ENCODE measurements around the gene PKD1L1.
"Not testable (repeated sequence)": the region's sequence is repeated elsewhere in the genome, so short reads cannot be mapped to it uniquely, and the experiment has no call there.

Gene PKD1L1, protein sequence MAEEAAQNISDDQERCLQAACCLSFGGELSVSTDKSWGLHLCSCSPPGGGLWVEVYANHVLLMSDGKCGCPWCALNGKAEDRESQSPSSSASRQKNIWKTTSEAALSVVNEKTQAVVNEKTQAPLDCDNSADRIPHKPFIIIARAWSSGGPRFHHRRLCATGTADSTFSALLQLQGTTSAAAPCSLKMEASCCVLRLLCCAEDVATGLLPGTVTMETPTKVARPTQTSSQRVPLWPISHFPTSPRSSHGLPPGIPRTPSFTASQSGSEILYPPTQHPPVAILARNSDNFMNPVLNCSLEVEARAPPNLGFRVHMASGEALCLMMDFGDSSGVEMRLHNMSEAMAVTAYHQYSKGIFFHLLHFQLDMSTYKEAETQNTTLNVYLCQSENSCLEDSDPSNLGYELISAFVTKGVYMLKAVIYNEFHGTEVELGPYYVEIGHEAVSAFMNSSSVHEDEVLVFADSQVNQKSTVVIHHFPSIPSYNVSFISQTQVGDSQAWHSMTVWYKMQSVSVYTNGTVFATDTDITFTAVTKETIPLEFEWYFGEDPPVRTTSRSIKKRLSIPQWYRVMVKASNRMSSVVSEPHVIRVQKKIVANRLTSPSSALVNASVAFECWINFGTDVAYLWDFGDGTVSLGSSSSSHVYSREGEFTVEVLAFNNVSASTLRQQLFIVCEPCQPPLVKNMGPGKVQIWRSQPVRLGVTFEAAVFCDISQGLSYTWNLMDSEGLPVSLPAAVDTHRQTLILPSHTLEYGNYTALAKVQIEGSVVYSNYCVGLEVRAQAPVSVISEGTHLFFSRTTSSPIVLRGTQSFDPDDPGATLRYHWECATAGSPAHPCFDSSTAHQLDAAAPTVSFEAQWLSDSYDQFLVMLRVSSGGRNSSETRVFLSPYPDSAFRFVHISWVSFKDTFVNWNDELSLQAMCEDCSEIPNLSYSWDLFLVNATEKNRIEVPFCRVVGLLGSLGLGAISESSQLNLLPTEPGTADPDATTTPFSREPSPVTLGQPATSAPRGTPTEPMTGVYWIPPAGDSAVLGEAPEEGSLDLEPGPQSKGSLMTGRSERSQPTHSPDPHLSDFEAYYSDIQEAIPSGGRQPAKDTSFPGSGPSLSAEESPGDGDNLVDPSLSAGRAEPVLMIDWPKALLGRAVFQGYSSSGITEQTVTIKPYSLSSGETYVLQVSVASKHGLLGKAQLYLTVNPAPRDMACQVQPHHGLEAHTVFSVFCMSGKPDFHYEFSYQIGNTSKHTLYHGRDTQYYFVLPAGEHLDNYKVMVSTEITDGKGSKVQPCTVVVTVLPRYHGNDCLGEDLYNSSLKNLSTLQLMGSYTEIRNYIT (N-terminal part only)

DNA sequence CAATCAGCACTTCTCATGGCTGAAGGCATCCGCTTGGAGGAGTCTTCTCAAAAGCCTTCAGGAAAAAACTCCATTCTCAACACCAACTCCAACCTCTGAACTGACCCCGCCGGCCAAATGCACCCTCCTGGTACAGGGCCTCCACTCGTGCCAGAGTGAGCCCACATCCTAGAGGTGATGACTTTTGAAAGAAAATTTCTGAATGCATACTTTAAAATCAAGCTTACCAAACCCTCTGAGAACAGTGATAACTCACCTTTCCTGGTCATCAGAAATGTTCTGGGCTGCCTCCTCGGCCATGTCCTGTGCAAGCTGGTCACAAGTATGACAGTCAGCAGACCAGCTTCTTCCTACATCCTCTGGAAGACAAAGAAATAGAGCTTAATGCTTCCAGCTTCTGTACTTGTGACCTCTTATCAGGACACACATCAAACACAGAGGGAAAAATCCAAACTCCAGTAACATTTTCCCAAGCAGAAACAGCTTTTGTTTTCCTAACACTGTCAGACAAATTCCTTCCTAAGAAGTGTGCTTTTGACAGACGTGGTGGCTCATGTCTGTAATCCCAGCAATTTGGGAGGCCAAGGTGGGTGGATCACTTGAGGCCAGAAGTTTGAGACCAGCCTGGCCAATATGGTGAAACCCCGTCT, at the start of gene PKD1L1:
Gene PKD1L1, minus strand, starts transcription at position 326 of the 650 bp plus-strand sequence. Its CDS starts 26 bp downstream, at position 300.
- DNase-seq: no peak

DNA sequence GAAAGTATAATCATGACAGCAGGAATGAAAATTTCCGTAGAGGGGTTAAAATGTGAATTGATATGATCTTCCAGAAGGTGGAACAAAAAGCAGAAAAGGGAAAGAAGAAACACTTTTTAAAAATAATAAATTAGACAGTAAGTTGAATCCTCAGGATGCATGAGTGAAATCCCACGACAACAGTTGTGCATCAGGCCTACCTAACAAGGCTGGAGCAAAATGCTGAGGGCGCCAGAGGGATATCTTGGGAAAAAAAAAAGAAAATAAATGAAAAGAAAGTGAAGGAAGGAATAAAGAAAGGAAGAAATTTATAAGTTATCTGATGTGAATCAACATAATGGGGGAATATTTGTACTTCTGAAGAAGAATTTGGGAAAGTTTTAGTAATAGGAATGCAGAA, 44.2 kb upstream of the PKD1L1 start:
- no peak for DNase-seq

- peak; percentile 91 for DNase-seq
These were observed 43.6 kb upstream of the PKD1L1 start for GRCh38 chr7:47991741-47992311.

DNA sequence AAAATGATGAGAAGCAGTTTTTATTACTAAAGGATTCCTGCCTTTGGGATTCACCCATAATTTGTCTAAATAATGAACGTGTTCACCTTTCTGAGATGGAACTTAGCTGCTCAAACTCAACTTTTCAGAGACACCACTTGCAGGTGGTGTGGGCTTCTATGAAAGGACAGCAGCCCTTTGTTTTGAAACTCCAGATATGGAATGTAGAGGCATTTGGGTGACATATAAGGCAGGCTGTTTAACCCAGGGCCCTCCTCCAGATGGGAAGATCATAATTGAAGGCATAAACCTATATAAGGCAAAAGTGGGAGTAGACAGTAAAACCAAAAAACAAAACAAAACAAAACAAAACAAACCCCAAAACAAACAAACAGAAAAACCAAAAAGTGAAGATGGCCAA, 43.0 kb upstream of the PKD1L1 start:
- no peak for DNase-seq

DNA sequence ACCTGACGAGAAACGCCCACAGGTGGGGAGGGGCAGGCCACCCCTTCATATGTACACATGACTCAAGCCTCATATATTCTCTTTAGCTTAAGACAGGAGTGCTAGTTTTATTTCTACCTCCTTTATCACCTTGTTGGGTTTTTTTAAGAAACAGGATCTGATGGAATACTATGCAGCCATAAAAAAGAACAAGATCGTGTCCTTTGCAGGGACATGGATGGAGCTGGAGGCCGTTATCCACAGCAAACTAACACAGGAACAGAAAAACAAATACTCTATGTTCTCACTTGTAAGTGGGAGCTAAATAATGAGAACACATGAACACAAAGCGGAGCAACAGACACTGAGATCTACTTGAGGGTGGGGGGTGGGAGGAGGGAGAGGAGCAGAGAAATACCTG, 42.3 kb upstream of the PKD1L1 start:
- no peak for DNase-seq

- not testable (repeated sequence) for DNase-seq
These were observed 41.5 kb upstream of the PKD1L1 start for GRCh38 chr7:47989607-47990400.

- DNase-seq: no peak
These were observed 40.5 kb upstream of the PKD1L1 start for GRCh38 chr7:47988496-47989386.

GRCh38 chr7:47982610-47983009, 34.3 kb upstream of the PKD1L1 start:
- no peak for DNase-seq

GRCh38 chr7:47980648-47981047, 32.4 kb upstream of the PKD1L1 start:
- not testable (repeated sequence) for DNase-seq

GRCh38 chr7:47979832-47980181, 31.5 kb upstream of the PKD1L1 start:
- DNase-seq: no peak

- DNase-seq: peak; percentile 95
These were observed 31.0 kb upstream of the PKD1L1 start, which contains the start of gene HUS1 for GRCh38 chr7:47979145-47979831. HUS1 (minus strand) TSS chr7:47979615; CDS start chr7:47979519, 96 bp downstream.

- no peak for DNase-seq
These were observed 30.5 kb upstream of the PKD1L1 start for GRCh38 chr7:47978790-47979144.

DNA sequence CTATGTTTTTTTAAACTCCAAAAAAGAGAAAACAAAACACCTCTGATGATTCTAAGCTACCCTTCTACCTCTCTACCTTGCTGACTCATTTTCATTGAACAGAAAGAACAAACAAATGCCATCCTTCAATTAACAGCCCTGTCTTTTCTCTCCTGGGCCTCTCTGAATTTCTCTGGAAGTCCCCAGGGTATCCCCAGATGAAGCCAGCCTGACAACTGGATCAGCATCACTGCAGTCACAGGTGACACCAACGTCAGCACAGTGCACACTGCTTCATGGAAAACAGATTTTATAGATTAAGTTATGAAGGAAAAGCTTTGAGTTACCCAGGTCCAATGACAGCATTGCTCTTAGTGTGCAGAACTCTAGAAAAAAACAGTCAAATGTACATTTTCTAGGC, 25.5 kb upstream of the PKD1L1 start:
- DNase-seq: no peak

DNA sequence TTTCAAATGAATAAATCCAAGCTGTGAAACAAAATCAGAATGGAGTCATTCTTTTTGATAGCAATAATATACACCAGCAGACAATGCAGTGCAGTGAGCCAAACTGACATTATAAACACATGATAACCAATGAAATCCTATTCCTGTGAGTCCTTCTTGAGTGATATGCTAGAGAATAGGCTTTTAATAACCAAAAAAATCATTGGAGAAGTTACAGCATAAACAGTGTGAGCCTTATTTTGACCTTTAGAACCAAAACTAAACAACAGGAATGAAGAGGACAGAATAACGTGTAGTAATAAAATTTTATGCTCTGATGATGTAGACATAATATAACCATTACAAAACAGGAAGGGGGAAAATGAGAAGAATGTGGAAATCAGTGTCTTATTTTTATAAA, 22.5 kb upstream of the PKD1L1 start:
- no peak for DNase-seq

DNA sequence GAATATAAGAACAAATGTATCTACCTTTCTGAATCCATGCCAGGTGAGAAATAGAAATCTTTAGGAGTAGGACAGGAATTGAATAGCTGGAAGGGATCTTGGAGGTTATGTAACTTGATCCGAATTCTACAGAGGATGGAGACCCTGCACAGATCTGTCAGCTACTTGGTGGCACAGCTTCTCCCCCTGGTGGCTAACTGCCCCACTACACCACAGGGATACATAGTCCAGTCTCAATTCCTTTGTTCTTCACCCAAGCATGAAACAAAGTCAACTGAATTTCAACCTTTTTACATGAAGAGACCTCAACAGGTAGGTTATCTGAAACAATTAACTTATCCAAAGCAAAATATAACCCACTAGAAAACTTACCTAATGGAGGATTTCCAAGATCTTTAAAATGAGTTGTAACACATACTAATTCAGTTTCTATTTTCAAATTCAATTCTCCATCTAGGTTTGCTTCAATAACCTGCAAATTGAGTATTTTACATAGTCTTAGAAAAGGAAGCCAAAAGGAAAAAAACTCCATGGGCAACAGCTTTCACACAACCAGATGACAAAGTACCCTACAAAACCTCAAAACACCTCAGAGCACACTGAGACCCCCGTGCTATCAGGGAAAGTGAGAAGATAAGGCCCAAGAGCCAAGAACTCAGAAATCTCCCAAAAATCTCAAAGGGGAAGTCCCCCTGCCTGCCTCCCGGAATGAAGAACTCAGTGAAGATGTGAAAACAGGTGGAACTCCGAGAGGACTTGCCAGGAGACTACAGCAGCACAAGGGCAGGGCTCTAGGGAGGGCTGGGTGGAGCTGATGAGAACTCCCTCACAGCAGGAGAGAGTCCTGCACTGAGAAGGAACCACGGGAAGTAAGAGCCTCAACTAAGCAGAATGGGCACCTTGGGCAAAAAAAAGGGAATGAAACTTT, 20.8 kb upstream of the PKD1L1 start:
- peak; percentile 48 for DNase-seq

DNA sequence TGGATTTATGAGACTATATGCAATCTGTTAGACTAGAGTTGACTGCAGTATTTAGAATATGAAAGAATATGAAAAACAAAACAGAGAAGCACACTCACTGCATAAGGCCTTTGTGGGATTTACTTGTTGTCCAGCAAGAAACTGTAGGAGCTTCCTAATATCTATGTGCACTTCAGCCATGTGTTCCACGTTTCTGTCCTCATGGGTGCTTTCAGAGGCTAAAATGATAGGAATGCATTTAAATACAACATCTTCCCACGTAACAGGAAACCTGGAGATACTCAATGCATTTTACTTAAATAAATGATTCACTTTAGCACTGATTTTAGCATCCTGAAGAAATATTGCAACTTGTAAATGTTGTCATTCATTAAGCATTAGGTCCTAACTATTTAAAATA, 19.4 kb upstream of the PKD1L1 start:
- DNase-seq: no peak

DNA sequence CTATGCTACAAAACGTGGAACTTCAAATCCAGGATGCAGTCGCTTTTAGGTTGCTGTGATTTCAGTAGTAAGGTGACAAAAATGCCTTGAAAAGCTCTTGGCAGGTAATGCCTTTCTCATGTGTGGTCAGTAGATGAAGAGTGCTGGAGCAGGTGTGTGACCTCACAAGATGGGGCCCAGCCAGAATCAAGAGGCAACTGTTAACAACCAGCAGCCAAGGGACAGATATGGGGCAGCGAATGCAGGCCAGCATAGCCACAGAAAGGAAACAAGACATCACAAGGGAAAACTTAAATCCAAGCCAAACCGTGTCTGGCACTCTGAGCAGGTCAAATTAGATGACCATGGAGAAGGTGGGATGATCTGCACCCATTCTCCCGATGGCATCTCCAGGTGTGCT, 18.9 kb upstream of the PKD1L1 start:
- no peak for DNase-seq

DNA sequence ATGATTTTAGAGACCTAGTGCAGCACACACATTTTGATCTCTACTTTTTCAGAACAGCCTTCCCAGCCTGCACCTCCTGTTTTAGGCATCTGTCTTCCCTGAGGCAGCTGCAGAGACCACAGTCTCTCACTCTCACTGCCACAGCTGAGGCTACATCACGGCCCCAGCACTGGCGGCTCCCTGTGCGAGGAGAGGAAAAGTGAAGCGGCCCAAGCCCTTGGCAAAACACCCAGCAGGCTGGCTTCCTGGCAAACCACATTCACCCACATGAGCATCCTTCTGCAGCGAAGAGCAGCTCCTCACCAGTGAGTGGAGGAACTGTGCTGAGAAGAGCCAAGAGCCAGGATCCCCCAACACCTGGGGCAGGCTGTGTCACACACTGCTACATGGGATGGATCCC, 17.2 kb upstream of the PKD1L1 start:
- no peak for DNase-seq

Measured in activated CD4-positive, alpha-beta T cell treated with anti-CD3 and anti-CD28 coated beads, Interleukin-2, amount 50 U/mL, for 16 hours (primary cell).